Transverse colon (tissue), 4 donors: ENCODE data around the gene TPM1.

ENCODE experiments used
- POLR2AphosphoS5 ChIP-seq, 3 donors: sonication (generic); formaldehyde crosslinking; IDR thresholded peaks; one replicate each; pipeline ENCODE4 v1.6.1; 2016; ENCODE audit warnings: antibody characterized with exemption in 3 of 3
- TF ChIP-seq, protein P1 (sequence below), 5 experiments: fragments of 200-600 bp in 3 of 5; fragments of 450-650 bp in 2 of 5; sonication (generic) in 3 of 5; IDR thresholded peaks; 1 replicate in 2 of 5; 2 replicates in 3 of 5; pipeline ENCODE4 v1.5.1; 2016 to 2017; ENCODE audit warnings: antibody characterized with exemption in 5 of 5, inconsistent platforms in 3 of 5, mild to moderate bottlenecking in 2 of 5, moderate library complexity in 1 of 5

DNA sequence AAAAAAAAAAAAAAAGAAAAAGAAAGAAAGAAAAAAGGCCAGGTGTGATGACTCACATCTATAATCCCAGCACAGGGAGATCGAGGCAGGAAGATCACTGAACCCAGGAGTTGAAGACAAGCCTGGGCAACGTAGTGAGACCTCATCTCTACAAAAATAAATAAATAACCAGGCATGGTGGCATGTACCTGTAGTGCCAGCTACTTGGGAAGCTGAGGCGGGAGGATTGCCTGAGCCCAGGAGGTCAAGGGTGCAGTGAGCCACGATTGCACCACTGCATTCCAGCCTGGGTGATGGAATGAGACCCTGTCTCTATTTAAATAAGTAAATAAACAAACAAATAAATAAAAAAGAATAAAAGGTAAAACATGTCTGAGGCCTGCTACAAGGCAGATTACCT, 39.8 kb downstream of the TPM1 start:
- TF ChIP-seq, protein P1, sequence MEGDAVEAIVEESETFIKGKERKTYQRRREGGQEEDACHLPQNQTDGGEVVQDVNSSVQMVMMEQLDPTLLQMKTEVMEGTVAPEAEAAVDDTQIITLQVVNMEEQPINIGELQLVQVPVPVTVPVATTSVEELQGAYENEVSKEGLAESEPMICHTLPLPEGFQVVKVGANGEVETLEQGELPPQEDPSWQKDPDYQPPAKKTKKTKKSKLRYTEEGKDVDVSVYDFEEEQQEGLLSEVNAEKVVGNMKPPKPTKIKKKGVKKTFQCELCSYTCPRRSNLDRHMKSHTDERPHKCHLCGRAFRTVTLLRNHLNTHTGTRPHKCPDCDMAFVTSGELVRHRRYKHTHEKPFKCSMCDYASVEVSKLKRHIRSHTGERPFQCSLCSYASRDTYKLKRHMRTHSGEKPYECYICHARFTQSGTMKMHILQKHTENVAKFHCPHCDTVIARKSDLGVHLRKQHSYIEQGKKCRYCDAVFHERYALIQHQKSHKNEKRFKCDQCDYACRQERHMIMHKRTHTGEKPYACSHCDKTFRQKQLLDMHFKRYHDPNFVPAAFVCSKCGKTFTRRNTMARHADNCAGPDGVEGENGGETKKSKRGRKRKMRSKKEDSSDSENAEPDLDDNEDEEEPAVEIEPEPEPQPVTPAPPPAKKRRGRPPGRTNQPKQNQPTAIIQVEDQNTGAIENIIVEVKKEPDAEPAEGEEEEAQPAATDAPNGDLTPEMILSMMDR (IDR thresholded peaks at IDR 0.05): no peak
- no peak for TF ChIP-seq POLR2AphosphoS5 (IDR thresholded peaks at IDR 0.05)
